ENCODE data around the gene ZBTB46.

DNA sequence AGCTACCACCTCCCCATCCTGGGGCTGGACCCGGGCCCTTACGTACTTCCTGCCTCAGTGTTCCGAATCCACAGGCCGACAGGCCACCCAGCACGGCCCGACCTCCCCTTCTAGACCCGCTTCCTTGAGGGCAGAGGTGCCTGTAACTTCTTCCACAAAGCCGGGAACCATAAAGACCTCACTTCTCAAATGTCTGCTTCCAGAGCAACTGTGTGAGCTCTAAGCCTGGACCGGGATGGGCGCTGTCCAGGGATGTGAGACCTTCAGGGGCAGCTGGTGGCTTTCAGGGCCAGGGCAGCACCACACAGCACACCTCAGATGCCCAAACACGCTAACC lies 82.2 kb downstream of the ZBTB46 start:
- TF ChIP-seq, protein P1, sequence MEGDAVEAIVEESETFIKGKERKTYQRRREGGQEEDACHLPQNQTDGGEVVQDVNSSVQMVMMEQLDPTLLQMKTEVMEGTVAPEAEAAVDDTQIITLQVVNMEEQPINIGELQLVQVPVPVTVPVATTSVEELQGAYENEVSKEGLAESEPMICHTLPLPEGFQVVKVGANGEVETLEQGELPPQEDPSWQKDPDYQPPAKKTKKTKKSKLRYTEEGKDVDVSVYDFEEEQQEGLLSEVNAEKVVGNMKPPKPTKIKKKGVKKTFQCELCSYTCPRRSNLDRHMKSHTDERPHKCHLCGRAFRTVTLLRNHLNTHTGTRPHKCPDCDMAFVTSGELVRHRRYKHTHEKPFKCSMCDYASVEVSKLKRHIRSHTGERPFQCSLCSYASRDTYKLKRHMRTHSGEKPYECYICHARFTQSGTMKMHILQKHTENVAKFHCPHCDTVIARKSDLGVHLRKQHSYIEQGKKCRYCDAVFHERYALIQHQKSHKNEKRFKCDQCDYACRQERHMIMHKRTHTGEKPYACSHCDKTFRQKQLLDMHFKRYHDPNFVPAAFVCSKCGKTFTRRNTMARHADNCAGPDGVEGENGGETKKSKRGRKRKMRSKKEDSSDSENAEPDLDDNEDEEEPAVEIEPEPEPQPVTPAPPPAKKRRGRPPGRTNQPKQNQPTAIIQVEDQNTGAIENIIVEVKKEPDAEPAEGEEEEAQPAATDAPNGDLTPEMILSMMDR (IDR thresholded peaks at IDR 0.05): no peak
- no peak for TF ChIP-seq EP300 (IDR thresholded peaks at IDR 0.05)
- no peak for TF ChIP-seq POLR2A (IDR thresholded peaks at IDR 0.05)

All from tibial nerve (tissue), 4 donors.